Ecto neural progenitor cell (in vitro differentiated cells): Measurements from ENCODE around the gene REV3L.

Experiments used
- DNase-seq: peaks from one replicate; pipeline ENCODE4 v3.0.0-alpha.2; 2018; ENCODE audit warnings: low spot score

Gene REV3L

GRCh38 chr6:111427341-111428116 lies 55.5 kb downstream of the REV3L start:
- DNase-seq, result no peak

- DNase-seq, result no peak
These were observed 58.8 kb downstream of the REV3L start for GRCh38 chr6:111423960-111424846.

DNA sequence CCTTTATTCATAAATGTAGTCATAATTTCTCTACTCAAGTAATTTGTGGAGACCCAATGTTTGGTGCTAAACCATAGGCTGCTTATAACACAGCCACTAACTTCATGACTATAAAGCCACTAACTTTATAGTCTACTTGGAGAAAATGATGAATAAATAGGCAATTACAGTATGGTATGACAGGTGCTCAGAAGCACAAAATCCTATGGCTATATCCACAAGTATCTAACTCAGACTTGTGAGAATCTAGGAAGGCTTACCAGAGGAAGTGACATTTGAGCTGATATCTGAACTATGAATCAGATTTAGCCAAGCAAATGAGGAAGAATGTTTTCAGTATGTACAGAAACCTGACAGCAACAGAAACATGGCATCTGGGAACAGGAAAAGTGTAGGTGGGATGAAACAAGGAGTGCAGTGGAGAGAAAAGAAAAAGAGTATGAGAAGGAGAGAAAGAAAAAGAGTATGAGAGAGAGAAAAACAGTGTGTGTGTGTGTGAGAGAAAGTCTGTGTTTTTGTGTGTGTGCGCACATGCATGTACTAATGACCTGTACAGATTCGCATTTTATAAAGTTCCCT lies 59.9 kb downstream of the REV3L start:
- no peak for DNase-seq

- DNase-seq, result no peak
These were observed 63.9 kb downstream of the REV3L start for GRCh38 chr6:111418971-111419693.

- DNase-seq, result no peak
These were observed 65.1 kb downstream of the REV3L start for GRCh38 chr6:111417946-111418345.

- DNase-seq, result no peak
These were observed 65.8 kb downstream of the REV3L start for GRCh38 chr6:111417181-111417585.

GRCh38 chr6:111416529-111416928 lies 66.5 kb downstream of the REV3L start:
- no peak for DNase-seq

DNA sequence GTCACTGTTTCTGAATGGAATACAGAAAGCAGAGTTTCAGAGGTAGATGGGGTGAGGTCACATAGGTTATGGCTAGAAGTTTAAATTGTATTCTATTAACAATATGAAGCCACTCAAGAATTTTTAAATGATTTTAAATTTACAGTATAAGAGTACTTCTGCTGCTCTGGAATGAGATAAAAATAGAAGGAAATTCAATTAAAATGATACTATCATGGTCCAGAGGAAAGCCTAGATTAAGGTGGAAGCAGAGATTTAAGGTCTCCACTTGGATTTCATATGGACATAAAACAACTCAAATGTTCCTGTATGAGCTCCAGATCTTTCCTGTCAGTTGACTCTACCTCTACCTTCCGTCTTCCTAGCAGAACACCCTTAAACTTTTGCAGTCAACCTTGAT lies 68.6 kb downstream of the REV3L start:
- no peak for DNase-seq

DNA sequence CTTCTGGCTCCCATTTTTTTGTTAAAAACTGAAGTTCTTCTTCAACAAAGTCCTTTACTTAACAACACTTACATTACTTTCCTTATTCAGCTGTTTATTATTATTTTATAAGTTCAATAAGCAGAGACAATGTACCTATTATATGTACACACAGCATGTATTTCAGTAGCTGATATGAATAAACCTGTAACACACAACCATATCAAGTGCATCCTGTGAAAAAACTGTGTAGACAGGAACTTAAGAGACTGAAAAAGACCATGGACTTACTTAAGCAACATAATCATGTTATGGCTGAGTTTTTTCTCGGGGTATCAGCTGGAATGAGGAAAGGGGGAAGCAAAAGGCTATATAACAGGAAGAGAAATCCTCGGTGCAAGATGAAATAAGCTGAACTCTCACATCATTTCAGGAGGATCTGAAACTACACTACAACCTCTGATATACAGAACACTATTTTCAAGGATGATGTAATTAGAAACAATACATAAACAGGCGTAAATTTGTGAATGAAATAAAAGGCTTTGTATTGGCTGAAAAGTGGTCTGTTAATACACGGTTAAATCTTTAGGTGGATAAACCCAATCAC lies 70.9 kb downstream of the REV3L start:
- DNase-seq, result no peak

GRCh38 chr6:111411046-111411445 lies 72.0 kb downstream of the REV3L start:
- DNase-seq, result no peak

DNA sequence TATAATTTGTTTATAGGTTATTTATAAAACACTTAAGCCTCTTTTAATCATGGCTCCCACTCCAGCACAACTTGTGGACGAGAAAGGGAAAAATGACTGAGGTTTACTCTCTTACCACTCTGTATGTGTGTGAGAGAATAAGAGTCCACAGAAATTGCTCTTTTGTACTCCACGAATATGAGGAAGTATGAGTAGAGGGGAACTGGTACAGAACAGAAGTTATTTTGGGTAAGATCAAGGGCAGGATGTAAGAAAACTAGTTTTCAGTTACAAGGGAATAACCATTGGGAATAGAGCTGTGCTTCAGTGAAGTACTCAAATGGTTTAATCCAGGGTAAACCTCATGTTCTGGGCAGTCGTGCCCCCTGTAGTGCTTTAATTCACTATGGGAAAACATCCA lies 72.6 kb downstream of the REV3L start:
- DNase-seq, result no peak

- DNase-seq, result no peak
These were observed 73.6 kb downstream of the REV3L start for GRCh38 chr6:111409430-111409829.

DNA sequence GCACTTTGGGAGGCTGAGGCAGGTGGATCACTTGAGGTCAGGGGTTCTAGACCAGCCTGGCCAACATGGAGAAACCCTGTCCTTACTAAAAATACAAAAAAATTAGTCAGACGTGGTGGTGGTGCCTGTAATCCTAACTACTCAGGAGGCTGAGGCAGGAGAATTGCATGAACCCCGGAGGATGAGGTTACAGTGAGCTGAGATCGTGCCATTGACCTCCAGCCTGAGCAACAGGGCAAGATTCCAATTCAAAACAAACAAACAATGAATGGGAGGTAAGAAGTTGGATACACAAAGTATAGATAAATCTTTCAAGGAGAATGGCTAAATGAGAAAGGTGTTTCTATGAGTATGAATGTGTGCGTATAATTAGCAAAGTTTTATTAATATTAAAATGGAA lies 75.3 kb downstream of the REV3L start:
- DNase-seq, result no peak

DNA sequence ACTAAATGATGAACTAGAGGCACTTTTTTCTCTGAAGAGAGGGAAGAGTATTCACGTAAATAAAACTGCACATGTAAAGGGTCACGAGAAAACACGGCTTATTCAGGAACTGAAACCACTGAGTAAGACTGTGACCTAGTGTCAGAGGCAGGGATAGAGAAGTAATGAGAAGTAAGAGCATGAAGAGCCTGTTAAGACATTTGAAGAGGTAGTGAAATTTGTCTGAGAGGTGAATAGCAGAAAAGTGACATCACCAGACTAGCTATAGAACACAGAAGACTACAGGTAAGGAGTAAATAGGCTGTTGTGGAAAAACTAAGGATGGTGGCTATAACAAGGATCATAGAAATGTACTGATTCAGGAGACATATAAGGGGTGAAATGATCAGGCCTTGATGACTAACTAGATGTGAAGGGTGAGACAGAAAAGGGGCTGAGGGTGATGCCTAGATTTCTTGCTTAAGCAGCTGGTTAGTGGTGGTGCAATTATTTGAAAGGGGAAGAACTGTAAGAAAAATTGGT lies 76.8 kb downstream of the REV3L start:
- no peak for DNase-seq

GRCh38 chr6:111403388-111403787 lies 79.6 kb downstream of the REV3L start:
- DNase-seq, result no peak

DNA sequence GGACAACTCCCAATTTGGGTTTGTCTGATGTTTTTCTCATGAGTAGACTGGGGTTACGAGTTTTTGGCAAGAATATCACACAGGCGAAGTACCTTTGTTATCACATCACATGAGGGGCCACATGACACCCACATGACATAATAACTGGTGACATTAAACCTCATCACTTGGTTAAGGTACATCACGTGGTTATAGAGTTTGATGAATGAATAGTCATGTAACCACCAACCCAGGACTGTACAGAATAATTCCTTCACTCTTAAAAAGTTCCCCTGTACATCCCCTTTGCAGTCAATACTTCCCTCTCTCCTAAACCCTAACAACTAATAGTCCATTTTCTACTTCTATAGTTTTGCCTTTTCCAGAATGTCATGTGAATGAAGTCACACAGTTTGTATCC lies 83.4 kb downstream of the REV3L start:
- no peak for DNase-seq

- no peak for DNase-seq
These were observed 94.3 kb downstream of the REV3L start for GRCh38 chr6:111388681-111389080.

- DNase-seq, result no peak
These were observed 100.3 kb downstream of the REV3L start for GRCh38 chr6:111382476-111383294.

GRCh38 chr6:111381728-111382127 lies 101.3 kb downstream of the REV3L start:
- DNase-seq, result no peak

- DNase-seq, result no peak
These were observed 101.9 kb downstream of the REV3L start for GRCh38 chr6:111381123-111381522.

GRCh38 chr6:111379831-111380230 lies 103.2 kb downstream of the REV3L start:
- no peak for DNase-seq
